ENCODE data around the gene LNX2. TPM values are rescaled to one million over a fixed set of nuclear protein-coding genes. Genes with fewer than 3 reads are reported as not detected.
A peak's percentile ranks its signal among the peaks of the same experiment; 100 is the strongest.

LNX2 gene
- total RNA-seq, 6 experiments from 2014 or later, result 3.9 to 5.3 (median 5.2) TPM

DNA sequence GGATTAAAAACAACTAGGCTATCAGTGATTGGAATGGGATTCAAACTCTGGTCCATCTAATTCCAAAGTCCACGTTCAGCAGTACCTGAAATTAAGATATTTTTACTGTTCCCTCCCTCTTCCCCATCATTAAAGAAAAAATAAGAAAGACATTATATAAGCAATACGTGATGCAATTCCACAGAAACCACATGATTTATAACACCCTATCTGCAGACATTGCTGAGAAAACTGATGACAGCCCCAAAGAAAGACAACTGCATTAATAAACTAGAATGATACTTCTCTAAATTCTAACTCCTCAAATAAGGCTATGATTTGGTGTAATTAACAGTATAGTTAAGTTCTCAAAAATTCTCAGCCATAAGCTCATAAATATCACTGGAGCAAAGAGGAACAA is 19.1 kb downstream of the LNX2 start:
- Mint-ChIP-seq H3K27ac (no peak overlapping the region), H3K4me1 (ENCODE audit: low read depth) (peaks cover 19% of the 10 kb centered on the region), H3K36me3 (ENCODE audit: low read depth) (no peaks in the 10 kb centered on the region), H3K4me3 (no peak overlapping the region), H3K9me3 (no peaks in the 10 kb centered on the region), H3K27me3 (ENCODE audit: insufficient read depth) (no peaks in the 10 kb centered on the region)
- TF ChIP-seq, protein P1, sequence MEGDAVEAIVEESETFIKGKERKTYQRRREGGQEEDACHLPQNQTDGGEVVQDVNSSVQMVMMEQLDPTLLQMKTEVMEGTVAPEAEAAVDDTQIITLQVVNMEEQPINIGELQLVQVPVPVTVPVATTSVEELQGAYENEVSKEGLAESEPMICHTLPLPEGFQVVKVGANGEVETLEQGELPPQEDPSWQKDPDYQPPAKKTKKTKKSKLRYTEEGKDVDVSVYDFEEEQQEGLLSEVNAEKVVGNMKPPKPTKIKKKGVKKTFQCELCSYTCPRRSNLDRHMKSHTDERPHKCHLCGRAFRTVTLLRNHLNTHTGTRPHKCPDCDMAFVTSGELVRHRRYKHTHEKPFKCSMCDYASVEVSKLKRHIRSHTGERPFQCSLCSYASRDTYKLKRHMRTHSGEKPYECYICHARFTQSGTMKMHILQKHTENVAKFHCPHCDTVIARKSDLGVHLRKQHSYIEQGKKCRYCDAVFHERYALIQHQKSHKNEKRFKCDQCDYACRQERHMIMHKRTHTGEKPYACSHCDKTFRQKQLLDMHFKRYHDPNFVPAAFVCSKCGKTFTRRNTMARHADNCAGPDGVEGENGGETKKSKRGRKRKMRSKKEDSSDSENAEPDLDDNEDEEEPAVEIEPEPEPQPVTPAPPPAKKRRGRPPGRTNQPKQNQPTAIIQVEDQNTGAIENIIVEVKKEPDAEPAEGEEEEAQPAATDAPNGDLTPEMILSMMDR (IDR thresholded peaks at IDR 0.05), result no peak
- DNase-seq, result no peak

DNA sequence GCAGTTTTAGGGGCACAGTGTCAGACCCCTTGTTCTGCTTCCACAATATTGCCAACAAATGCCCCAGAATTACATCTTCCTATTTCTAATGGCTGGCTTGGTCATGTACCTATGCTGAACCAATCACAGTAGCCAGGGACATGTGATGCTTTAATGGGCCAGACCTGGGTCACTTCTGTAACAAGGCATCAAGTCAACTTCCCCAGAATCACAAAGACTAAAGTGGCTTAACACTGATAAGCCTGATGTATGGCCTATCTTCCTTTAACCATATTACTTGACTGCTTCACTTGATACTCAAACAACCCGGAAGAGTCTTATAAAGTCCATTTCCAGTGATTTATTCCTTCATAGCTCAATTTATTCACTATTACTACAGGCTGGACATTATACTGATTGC is 19.6 kb downstream of the LNX2 start:
- TF ChIP-seq, protein P1 (IDR thresholded peaks at IDR 0.05), result no peak
- H3K9me3 Mint-ChIP-seq, result no peaks in the 10 kb centered on the region
- no peak overlapping the region for H3K27ac Mint-ChIP-seq
- no peak overlapping the region for H3K4me3 Mint-ChIP-seq
- H3K27me3 Mint-ChIP-seq (ENCODE audit: insufficient read depth), result no peaks in the 10 kb centered on the region
- DNase-seq, result no peak
- H3K4me1 Mint-ChIP-seq (ENCODE audit: low read depth), result peaks cover 19% of the 10 kb centered on the region
- no peaks in the 10 kb centered on the region for H3K36me3 Mint-ChIP-seq (ENCODE audit: low read depth)

DNA sequence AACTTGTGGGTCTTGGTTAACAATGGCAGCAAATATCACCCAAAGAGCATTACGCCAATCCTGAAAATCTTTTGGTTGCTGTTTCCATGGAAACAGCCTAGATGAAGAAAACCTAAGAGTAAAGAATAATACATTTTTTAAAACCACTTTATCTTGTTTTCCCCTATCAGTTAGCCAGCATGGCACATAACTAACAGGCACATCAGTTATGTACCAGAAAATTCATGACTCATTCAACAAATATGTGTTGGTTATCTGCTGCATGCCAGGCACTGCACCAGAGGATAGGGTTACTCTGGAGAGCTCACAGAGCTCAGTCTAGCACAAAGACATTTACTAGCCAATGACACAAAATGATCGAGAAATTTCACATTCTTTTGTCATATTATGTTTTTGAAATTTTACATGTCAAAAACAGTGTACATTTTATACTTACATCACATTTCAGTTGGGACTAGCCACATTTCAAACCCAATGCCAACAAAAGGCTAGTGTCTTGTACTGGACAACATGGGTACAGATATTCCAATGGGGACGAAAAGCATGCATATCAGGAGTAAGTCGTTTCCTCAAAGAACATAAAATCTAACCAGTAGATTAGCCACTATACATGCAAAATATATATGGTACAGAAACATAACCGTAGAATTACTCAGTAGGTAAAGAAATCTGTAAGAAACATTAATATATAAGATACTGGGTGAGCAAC is 20.3 kb downstream of the LNX2 start:
- peak overlapping the region; percentile 51 for H3K27ac Mint-ChIP-seq

DNA sequence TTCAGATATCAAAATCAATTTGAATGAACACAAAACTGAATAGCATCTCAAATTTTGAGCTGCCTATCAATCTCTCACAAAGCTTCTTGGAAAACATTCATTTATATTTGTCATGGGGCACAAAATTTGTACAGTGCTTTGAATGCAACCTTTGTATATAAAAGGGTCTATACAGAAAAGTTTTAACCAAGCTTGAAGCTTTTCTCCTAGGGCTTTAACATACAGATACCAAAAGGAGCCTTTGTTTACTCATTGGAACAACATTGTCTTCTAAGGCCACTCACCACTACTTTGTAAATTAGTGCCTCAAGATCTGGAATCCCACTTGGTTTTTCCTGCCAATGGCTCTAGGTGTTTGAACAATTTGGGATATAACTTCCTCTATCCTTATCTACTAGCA is 21.2 kb downstream of the LNX2 start:
- Mint-ChIP-seq H3K27me3 (ENCODE audit: insufficient read depth) (no peaks in the 10 kb centered on the region), H3K9me3 (no peaks in the 10 kb centered on the region), H3K36me3 (ENCODE audit: low read depth) (no peaks in the 10 kb centered on the region), H3K4me1 (ENCODE audit: low read depth) (peaks cover 19% of the 10 kb centered on the region), H3K4me3 (no peak overlapping the region), H3K27ac (peak overlapping the region; percentile 51)
- TF ChIP-seq, protein P1 (IDR thresholded peaks at IDR 0.05), result no peak
- DNase-seq, result no peak

More for the DNA sequence above, 20.3 kb downstream of the LNX2 start:
- Mint-ChIP-seq H3K36me3 (ENCODE audit: low read depth) (no peaks in the 10 kb centered on the region), H3K9me3 (no peaks in the 10 kb centered on the region), H3K4me1 (ENCODE audit: low read depth) (peaks cover 19% of the 10 kb centered on the region), H3K27me3 (ENCODE audit: insufficient read depth) (no peaks in the 10 kb centered on the region), H3K4me3 (no peak overlapping the region; the same call in 1 of the 2 replicates)
- DNase-seq, result peak; percentile 83
- TF ChIP-seq, protein P1 (IDR thresholded peaks at IDR 0.05), result no peak

DNA sequence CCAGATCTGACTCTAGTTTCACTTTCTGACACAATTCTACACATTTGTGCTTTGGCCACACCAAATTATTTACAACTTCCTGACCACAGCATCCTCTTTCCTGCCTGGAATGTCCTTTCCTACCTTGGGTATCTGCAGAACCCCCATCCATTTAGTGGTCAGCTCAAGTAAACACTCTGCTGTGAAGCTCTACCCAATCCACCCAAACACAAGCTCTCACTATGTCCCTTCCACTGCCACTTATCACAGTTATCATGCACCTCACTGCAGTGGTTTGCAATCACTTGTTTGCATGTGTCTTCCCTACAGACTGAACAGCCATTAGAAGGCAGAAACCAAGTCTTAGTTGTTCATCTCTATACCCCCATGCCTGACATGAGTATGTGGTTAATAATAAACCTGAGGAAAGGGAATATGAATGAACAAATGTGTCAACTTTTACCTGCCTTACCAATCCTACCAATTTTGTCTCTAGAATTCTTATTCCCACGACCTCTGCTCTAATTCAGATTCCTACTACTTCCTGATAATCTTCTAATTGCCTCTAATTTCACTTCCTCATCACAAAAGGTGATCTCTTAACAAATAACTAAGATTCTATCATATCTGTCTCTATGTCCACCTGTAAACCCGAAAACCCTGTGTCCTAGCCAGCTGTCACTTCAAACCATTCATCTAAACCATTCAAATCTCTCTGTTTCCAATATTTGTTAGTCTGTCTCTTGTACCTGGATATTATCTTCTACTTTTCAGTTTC is 25.1 kb downstream of the LNX2 start:
- H3K27ac Mint-ChIP-seq, result no peak overlapping the region
- no peaks in the 10 kb centered on the region for H3K27me3 Mint-ChIP-seq (ENCODE audit: insufficient read depth)
- DNase-seq, result no peak
- H3K4me1 Mint-ChIP-seq (ENCODE audit: low read depth), result peaks cover 12% of the 10 kb centered on the region
- no peaks in the 10 kb centered on the region for H3K9me3 Mint-ChIP-seq
- TF ChIP-seq, protein P1 (IDR thresholded peaks at IDR 0.05), result no peak
- H3K4me3 Mint-ChIP-seq, result no peak overlapping the region
- no peaks in the 10 kb centered on the region for H3K36me3 Mint-ChIP-seq (ENCODE audit: low read depth)

All from HFFc6 (cell line).